Stimulated activated CD8-positive, alpha-beta memory T cell treated with anti-CD3 and anti-CD28 coated beads, Interleukin-15, amount 100 ng/mL, for 48 hours (primary cell): Measurements from ENCODE around the gene OSBPL10.

ENCODE experiments used
- DNase-seq, 2 donors: peaks; one replicate each; pipeline ENCODE4 v3.0.0-alpha.2; 2020; ENCODE audit warnings: low read depth in 2 of 2

OSBPL10 gene

GRCh38 chr3:31922962-31923361 lies 58.1 kb downstream of the OSBPL10 start:
- no peak for DNase-seq

GRCh38 chr3:31921837-31922236 lies 59.2 kb downstream of the OSBPL10 start:
- DNase-seq, result no peak

GRCh38 chr3:31920310-31920709 lies 60.8 kb downstream of the OSBPL10 start:
- DNase-seq, result no peak

DNA sequence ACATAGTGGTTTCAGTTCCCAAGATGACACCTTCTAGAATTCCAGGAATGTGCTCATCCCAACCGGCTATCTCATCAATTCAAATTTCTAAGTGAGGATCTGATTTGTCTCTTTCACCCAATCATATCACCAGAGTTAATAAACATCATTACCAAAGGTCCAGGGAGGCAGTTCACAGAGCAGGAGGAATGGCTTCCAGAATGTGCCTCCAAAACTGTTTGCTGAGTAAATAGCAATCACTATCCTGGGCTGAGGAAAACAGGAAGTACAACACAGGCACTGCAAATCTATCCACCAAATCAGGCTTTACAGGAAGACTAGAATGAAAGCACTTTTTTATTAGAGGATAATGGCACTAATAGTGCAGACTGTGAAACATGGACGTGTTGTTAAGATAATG lies 61.5 kb downstream of the OSBPL10 start:
- no peak for DNase-seq

- no peak for DNase-seq
These were observed 62.6 kb downstream of the OSBPL10 start for GRCh38 chr3:31918179-31919150.

- DNase-seq, result no peak
These were observed 63.6 kb downstream of the OSBPL10 start for GRCh38 chr3:31917303-31918005.

- no peak for DNase-seq
These were observed 69.4 kb downstream of the OSBPL10 start for GRCh38 chr3:31911643-31912042.

- no peak for DNase-seq
These were observed 69.9 kb downstream of the OSBPL10 start for GRCh38 chr3:31911124-31911523.

GRCh38 chr3:31909455-31909854 lies 71.6 kb downstream of the OSBPL10 start:
- no peak for DNase-seq

DNA sequence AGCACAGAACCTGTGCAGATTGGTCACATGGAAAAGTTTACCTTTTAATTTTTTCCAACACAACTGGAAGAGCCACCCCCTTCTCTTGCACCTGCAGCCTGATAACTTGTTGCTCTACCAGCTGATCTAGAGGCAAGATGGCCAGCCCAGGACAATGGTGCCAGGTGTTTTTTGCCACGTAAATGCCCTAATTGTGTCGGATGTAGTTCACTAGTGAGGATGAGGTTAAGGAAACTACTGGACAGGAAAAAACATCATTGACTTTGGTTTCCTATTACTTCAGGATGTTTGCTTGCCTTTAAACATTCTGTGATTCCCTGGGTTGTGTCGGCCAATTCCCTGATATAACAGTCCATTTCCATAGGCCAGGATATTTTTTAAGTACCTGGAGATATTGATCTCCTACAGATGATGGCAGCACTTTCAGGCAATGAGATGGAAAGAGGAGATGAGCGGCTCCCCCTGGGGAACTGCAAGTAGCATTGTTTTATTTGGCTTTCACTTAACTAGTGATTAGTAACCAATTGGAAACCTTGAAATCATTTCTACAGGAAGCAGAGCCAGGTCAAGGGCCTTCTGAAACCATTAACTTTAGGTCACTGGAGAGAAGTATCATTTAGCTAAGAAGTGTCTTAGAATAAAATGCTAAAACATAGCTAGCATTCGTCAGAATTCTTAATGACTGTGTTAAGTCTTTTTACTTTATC lies 72.5 kb downstream of the OSBPL10 start:
- no peak for DNase-seq

GRCh38 chr3:31906182-31906581 lies 74.9 kb downstream of the OSBPL10 start:
- no peak for DNase-seq

GRCh38 chr3:31903686-31904431 lies 77.2 kb downstream of the OSBPL10 start:
- DNase-seq, result no peak

GRCh38 chr3:31900583-31900982 lies 80.5 kb downstream of the OSBPL10 start:
- DNase-seq, result no peak

DNA sequence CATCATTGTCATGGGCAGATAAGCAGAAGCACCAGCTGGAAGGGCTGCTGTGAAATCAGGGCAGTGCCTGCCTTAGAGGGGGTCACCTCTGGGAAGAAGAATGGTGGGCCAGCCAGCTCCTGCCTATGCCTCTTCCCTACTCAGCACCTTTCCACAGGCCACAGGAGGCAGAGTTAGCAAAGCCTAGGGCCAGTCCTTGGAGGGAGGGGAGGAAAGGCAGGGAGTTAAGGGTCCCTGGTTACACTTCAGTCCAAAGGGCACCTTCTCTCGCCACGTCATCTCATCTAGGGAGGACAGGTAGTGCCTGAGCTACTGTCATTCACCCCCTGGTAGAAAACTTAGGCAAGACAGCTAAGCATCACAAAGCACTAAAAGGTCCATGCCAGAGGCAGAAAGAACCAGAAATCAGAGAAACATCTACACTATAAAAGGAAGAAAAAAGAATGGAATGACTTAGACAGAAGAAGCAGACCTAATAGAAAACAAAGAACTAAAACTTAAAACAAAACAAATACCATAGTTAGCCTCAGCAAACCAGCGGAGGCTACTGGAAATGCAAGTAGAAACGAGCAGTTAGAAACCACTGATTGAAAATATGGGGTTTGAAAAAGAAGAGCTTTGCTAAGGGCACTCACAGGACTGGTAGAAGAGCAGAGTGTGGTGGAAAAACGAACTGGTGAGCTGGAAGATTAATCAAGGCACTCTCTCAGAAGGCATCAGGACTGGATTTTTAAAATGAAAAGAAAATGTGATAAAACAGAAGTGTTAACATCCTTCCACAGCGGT lies 84.2 kb downstream of the OSBPL10 start:
- DNase-seq, result no peak

DNA sequence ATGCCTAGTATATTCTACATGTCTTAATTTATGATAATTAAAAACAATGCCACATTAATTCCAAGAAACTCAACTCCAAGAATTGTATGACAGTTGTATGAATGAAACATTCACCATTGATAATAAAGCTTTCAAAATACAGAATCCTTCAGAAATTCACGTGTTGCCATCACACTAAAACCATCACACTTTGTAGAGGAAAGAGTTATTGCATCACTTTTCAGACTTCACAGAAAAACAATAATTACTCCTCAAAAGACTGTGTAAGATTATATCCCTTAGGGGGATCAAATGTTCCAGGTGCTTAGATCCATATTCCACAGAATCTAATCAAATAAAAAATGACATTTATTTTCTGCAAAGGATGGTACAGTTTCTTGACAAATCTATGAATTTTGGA lies 85.0 kb downstream of the OSBPL10 start:
- DNase-seq, result no peak

GRCh38 chr3:31895471-31895870 lies 85.6 kb downstream of the OSBPL10 start:
- DNase-seq, result no peak

DNA sequence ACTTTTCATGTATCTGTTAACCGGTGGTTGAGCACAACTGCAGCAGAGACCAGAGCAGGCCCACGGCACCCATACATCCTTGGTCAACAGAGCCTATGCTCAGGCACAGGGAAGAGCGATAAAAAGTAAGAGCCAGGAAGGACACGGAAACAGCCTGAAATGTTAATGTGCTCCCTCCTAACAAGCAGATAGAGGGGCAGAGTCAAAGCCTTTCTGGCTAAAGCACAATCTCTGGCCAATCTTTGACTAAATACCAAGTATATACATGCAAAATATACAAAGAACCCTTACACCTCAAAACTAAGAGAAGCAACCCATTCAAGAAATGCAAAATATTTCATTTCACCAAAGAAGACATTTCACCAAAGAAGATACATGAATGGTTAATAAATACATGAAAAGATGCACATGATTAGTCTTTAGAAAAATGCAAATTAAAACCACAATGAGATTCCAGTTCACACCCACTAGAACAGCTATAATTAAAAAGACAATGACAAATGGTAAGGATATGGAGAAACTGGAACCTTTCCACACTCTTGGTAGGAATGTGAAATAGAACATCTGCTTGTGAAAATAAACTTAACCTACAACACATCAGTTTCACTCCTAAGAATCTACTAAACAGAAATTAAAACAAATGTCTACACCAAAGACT lies 88.0 kb downstream of the OSBPL10 start:
- DNase-seq, result no peak

GRCh38 chr3:31892500-31892899 lies 88.6 kb downstream of the OSBPL10 start:
- no peak for DNase-seq

GRCh38 chr3:31891876-31892455 lies 89.1 kb downstream of the OSBPL10 start:
- DNase-seq, result no peak
